NK-92 (cell line): Measurements from ENCODE around the gene MICB.
"Not testable (repeated sequence)": the region's sequence is repeated elsewhere in the genome, so short reads cannot be mapped to it uniquely, and the experiment has no call there.

ENCODE experiments used
- DNase-seq: peaks from one replicate; lab custom pipeline; 2025; ENCODE audit not compliant: unreplicated experiment; lab: John Stamatoyannopoulos, UW

Gene MICB

DNA sequence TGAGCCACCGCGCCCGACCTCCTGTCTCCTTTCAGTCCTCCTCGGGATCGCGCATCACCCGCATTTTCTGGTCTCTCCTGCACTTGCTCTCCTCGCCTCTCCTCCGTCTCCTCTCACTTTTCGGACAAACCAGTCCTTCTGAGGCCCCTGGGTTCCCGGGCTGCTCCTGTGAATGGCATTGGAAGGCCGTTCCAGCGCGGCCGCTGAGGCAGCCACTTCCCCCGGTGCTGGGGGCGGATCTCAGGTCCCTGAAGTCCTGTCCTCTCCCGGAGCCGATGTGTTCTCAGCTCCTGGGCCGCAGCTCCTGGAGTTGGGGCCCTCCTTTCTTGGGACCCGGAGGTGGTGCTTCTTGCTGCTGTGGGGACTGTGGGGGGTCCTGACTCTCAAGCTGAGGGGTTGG, 803 bp downstream of the MICB start:
- no peak for DNase-seq

DNA sequence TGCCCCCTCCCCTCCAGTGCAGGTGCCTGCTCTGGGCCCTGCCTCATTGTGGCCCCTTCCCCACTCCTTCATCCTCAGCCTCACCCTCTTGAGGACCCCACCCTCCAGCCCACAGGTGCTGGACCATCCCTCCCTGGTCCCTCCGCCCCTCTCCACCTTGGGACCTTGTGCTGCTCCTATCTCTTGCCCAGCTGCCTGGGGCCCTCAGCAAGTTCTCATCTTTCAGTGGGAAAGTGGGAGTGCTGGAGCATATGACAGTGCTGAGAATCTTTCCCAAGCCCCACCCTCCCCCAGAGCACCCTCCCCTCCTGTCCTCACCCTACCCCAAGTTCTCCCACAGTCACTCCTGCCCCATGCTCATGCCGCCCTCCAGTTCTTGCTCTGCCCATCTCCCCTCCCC, 1.7 kb downstream of the MICB start:
- DNase-seq: not testable (repeated sequence)

DNA sequence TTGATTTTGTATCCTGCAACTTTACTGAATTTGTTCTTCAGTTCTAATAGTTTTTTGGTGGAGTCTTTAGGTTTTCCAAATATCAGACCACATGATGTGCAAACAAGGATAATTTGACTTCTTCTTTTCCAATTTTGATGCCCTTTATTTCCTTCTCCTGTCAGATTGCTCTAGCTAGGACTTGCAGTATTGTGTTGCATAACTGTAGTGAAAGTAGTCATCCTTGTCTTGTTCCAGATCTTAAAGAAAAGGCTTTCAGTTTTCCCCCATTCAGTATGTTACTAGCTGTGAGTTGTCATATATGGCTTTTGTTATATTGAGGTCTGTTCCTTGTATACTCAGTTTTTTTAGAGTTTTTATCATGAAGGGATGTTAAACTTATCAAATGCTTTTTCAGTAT, 4.6 kb downstream of the MICB start:
- DNase-seq: no peak

DNA sequence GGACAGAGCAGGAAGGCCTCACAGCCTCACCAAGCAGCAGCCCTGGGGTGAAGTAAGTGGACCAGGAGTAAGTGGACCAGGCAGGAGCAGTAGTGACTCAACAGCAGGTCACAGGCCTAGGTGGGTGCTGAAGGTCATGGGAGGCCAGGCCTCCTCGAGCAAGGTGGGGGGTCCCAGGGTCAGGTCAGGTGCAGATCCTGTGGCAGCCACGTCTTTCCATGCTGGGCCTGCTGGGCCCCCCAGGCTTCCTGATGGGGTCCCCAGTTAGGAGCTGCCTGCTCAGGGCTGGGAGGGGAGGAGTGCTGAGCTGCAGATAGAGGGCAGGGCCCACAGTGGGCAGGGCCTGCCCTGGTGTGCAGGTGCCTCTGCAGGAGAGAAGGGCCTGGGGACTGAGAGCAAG, 11.1 kb downstream of the MICB start:
- not testable (repeated sequence) for DNase-seq

DNA sequence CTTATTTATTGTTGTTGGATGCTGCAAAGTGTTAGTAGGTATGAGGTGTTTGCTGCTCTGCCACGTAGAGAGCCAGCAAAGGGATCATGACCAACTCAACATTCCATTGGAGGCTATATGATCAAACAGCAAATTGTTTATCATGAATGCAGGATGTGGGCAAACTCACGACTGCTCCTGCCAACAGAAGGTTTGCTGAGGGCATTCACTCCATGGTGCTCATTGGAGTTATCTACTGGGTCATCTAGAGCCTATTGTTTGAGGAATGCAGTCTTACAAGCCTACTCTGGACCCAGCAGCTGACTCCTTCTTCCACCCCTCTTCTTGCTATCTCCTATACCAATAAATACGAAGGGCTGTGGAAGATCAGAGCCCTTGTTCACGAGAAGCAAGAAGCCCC, 12.1 kb downstream of the MICB start:
- DNase-seq: no peak

DNA sequence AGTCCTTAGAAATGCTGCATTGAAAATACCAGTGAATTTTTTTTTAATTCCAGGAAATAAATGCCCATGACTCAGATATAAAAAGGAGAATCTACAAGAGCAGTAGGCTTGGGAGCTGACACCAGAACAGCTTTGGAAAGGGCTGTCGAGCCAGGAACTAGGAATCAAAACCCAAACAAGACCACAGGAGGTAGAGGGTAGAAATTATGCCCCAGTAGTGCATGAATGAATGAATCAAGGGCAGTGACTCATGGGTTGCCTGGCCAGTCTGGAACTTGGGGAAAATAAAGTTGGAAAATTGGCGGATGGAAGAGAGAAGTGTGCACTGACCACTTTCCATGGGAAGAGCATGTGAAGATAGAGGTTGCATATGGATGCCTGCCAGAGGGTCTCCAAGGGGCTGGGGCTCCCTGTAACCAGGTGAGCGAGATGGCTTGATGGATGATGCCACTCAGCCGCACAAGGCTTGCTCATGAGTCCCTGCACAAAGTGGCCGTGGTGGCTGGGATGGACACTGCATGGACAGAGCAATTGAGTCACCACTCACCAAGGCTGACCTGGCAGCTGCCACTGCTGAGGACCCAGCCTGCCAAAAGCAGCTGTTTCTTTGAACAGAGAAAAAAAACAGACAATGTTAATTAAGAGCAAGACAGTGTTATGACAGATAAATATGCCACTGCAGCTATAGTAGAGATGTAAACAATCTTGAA, 15.7 kb downstream of the MICB start:
- DNase-seq: no peak

DNA sequence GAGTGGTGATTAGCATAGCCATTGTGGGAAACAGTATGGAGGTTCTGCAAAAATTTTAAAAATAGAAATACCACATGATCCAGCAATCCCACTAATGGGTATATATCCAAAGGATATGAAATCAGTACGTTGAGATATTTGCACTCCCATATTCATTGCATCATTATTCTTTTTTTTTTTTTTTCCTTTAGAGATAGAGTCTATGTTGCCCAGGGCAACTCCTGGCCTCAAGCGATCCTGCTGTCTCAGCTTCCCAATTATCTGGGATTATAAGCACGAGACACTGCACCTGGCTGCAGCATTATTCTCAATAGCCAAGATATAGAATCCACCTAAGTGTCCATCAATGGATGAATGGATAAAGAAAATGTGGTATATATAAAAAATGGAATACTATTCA, 23.9 kb downstream of the MICB start:
- DNase-seq: no peak

DNA sequence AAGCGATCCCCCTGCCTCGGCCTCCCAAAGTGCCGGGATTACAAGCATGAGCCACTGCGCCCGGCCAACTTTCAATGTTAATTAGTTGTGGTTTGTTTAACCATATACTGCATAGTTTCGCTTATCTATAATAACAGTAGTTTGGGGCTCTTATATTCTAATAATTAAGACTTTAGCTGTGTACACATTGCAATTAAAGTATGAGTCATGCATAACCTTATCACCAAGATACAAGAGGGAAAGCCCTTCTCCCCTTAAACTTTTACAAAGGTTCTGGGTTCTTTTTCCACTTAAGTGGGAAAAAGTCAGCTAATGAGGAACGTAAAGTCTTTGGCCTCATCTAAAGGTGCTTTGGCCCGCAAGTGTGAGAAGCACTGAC, 27.6 kb downstream of the MICB start:
- no peak for DNase-seq

DNA sequence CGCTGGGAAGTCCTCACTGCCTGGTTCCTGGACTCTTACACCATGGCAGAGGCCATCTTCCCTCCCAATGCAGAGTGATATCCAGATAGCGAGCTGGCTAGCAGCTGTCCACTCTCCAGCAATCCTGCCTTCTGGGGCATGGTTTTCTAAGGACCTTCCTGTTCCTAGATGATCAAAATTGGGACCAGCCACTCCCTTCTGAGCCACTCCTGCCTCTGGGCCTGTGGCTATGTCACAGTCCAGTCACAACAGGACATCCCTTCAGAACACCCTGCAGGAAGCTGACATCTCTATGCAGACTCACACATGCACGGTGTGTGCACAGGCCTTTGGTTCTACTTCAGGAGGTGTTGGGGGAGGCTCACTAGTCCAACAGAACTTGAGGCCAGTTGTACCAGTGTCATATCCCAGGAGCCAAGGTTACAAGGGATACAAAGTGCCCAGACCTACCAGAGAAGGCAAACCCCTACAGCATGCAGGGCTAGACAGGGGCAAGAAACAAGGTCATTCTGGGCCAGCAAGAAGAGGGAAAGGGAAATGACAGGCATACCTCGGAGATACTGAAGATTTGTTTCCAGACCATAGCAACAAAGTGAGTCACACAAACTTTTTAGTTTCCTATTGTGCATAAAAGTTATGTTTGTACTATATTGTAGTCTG, 28.1 kb downstream of the MICB start:
- no peak for DNase-seq

DNA sequence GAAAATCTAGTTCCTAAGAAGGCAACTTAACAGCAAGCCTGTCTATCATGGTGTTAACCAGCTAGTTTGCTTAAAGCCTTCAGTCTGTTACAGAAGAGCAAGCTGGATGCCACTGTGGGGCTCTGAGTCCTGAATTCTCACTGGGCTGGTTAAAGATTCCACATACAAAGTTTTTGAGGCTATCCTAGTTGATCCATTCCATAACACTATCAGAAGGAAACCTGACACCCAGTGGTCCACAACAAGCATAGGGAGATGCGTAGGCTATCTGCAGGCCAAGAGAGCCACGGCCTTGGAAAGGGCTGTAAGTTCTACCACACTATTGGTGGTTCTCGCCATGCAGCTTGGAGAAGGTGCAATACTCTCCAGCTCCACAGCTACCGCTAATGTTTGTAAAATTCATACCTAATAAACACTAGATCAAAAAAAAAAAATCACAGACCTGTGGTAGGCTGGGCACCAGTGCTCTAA, 30.4 kb downstream of the MICB start:
- no peak for DNase-seq

DNA sequence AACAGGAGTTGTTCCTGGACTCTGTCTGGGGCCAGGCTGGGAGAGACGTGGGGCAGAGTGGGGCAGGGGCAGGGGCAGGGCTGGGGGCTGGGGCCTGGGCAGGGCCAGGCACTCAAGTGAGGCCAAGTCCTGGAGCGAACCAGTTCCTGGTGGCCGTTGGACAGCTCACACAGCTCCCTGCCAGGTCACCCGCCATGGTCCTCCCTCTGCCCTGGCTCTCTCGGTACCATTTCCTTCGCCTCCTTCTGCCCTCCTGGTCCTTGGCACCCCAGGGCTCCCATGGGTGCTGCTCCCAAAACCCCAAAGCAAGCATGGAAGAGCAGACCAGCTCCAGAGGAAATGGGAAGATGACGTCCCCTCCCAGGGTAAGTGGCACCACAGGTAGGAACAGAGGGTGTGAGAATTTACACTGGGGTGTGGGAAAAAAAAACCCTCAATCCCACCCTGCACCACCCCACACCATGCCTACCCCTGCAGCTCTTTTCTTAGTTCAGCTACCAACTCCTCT, 30.9 kb downstream of the MICB start, which contains the start of gene MCCD1:
Gene MCCD1 (plus strand): TSS at position 142 of the 508 bp plus-strand sequence. CDS start 53 bp downstream, at position 195.
- DNase-seq: no peak

DNA sequence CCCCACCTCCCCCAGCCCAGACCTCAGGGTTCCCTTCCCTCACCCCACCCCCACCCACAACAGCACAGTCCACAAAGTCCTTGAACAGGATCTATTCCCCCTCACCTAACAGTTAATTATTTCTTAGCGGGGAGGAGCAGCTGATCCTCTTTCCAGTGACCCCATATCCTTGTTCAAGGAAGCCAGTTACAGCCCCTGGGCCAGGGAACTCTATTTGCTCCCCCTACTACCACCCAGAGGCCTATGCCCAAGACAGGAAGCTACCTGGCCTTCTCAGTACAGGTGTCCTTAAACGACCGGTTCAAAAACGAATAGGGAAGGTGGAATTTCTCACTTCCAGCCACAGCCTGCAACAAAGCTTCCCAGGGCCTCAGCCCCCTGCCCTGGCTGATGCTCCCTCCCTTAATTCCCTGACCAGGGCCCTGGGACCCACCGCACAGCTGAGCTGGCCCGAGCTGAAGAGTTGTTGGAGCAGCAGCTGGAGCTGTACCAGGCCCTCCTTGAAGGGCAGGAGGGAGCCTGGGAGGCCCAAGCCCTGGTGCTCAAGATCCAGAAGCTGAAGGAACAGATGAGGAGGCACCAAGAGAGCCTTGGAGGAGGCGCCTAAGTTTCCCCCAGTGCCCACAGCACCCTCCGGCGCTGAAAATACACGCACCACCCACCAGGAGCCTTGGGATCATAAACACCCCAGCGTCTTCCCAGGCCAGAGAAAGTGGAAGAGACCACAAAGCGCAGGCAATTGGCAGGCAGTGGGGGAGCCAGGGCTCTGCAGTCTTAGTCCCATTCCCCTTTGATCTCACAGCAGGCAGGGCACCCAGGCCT, 31.6 kb downstream of the MICB start:
- no peak for DNase-seq

DNA sequence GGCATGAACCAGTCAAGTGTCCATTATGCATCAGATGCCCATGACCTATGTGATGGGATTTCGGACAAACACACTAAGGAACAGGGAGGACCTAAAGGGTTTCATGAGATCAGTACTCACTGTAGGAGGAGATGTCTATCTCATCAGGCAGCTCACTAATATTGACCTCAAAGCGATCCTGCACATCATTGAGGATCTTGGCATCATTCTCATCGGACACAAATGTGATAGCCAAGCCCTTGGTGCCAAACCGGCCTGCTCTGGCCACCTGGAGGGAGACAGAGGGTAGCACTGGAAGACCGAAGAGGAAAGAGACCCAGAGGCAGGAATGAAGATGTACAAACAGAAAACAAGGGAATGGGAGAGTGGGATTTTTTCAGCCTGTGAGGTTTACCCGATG, 32.7 kb downstream of the MICB start:
- DNase-seq: no peak

DNA sequence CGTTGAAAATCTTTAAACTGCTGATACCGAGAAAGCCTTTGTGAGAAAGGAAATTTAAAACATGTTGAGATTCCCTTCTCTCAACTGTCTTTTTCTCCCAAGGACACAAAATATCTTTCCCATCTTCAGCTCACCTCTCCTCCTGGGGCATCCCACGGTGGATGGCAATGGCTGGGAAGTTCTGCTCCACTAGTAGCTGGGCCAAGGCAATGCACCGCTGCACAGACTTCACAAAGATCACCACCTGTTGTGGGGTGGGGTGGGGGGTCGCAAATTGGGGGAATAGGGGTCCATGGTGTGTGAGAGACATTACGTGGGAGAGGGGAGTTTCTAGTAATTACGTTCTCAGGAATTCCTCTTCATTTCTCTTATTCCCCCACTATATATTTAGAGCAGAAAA, 33.2 kb downstream of the MICB start:
- no peak for DNase-seq

DNA sequence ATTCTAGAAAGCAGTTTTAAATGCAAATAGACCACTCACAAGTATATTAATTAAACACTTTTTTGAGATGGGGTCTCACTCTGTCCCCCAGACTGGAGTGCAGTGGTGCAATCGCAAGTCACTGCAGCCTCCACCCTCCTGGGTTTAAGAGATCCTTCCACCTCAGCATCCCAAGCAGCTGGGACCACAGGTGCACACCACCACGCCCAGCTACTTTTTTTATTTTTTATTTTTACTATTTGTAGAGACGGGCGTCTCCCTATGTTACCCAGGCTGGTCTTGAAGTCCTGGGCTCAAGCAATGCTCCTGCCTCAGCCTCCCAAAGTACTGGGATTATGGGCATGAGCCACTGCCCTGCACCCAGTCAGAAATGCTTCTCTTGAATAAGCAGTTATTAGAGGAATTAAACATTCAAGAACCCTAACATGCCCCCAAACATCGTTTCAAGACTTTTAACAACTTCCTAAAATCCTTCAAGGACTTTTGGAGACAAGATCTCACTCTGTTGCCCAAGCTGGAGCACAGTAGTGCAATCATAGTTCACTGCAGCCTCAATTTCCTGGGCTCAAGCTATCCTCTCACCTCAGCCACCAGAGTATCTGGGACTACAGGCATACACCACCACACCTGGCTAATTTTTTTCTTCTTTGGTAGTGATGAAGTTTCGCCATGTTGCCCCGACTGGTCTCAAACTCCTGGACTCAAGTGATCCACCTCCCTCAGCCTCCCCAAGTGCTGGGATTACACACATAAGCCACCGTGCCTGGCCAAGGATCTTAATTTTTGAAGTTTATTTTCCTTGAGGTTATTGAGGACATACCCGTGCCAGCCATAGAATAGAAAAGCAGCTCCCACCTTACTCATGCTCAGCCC, 34.1 kb downstream of the MICB start:
- DNase-seq: no peak

DNA sequence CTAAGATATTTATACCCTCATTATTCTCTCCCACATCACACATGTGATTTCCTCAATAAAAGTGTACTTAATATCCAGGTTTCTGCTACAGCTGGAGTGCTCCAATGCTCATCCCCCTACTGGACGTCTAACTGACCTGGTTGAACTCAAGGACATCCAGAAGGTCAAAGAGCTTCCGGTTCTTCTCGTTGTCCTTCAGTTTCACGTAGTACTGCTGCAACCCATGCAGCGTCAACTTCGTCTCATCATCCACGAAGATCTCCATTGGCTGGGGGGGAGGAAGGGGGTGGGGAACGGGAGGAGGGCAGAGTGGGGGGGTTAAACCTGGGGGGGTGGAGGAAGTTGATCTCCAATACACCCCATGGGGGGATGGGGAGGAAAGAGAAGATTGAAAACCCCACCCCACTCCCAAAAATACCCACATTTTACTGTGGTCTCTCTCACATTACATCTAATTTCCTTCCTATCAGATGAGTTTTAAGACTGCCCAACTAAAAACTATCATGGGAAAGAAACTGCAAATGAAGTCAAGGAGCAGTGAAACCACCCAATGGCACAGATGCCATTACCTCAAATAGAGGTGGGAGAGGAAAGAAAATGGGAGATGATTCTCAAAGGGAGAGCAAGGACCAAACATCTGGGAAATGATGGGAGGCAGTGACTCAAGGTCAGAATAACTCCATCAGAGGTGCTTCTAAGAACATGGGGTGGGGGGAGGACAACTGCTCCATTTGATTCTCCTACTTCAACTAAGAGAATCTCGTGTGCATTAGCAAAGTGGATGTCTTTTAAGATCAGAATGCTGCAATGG, 34.9 kb downstream of the MICB start:
- no peak for DNase-seq

DNA sequence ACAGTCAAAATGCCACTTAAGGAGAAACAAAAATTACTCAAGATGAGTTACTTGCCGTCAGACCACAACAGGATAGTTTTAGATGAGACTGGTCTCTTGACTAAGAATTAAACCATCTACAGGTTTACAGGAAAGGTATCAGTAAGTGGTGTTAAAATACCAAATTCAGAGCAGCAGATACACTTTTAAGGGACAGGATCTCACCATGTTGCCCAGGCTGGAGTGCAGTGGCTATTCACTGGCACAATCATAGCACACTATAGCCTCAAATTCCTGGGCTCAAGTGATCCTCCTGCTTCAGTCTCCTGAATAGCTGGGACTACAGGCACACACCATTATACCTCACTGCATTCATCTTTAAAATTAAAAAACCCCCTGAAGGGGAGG, 35.5 kb downstream of the MICB start:
- no peak for DNase-seq

DNA sequence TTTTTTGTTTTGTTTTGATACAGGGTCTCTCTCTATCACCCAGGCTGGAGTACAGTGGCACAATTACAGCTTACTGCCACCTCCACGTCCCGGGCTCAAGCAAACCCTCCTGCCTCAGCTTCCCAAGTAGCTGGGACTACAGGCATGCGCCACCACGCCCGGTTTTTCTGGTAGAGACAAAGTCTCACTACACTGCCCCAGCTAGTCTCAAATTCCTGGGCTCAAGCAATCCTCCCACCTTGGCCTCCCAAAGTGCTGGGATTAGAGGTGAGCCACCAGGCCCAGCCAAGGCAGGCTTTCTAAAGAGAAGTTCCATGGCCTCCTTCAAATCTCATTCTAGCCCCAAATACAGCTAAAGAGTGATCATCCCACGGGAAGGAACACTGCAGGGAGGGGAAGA, 36.1 kb downstream of the MICB start:
- no peak for DNase-seq

DNA sequence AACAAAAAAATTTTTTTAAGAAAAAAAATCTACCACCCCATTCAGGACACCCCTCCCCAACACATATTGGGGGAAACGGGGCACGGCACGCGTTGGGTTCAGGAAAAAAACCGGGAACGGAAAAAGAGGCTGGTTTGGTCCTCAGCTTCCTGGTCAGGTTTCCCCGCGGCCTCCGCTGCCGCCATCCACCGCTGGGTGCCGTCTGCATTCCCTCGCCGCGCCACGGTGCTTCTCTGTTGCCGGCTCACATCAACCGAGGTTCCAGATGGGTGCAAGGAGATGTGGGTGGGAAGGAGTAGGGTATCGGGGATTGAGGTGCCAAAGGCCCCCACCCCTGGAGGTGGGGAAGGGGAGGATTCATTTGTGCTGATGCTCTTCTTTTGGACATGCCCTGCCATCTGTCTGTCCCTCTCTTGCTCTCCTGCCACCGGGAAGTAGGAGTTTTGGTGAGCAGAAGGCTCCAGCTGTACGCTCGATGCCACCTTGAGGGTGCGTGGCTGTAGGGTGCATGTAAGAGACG, 36.6 kb downstream of the MICB start:
- no peak for DNase-seq
